Measurements from ENCODE around the gene SNAP91.

The SNAP91 gene

GRCh38 chr6:83601119-83601518, 107.8 kb downstream of the SNAP91 start:
- TF ChIP-seq CTCF (IDR thresholded peaks at IDR 0.05; ENCODE audit: insufficient read depth, low read length, poor library complexity, severe bottlenecking) = no peak

DNA sequence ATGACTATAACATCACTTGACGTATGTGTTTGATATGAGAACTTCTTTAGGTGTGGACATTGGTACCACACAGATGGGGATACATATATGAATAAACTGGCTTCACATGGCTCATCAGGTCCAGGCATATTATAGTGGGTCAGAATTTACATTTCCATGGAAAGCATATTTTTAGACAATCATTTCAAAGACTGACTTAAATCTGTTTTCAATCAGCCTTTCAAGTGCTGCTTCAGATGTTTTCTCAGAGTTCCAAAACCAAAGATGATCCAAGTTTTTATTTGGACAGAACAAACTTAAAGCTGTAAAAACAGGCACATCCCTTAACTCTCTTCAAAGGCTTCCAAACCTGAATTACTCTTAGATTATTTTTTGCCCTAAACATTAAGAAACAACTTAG, 108.4 kb downstream of the SNAP91 start:
- Histone ChIP-seq H3K4me3 (replicated peaks; ENCODE audit: low read depth, low read length) (no peak overlapping the region), H3K27me3 (replicated peaks; ENCODE audit: control insufficient read depth, insufficient read depth, low read length) (no peaks in the 10 kb centered on the region), H3K36me3 (ENCODE audit: control insufficient read depth, insufficient read depth, low read length) (no peaks in the 10 kb centered on the region)
- no peak for DNase-seq (ENCODE audit: extremely low read depth, insufficient read length)
- TF ChIP-seq CTCF (IDR thresholded peaks at IDR 0.05; ENCODE audit: insufficient read depth, low read length, poor library complexity, severe bottlenecking) = no peak

More at GRCh38 chr6:83601119-83601518, 107.8 kb downstream of the SNAP91 start:
- no peak for DNase-seq (ENCODE audit: extremely low read depth, insufficient read length)
- H3K4me3 ChIP-seq (replicated peaks; ENCODE audit: low read depth, low read length) = no peak overlapping the region
- H3K36me3 ChIP-seq (ENCODE audit: control insufficient read depth, insufficient read depth, low read length) = no peaks in the 10 kb centered on the region
- H3K27me3 ChIP-seq (replicated peaks; ENCODE audit: control insufficient read depth, insufficient read depth, low read length) = no peaks in the 10 kb centered on the region

DNA sequence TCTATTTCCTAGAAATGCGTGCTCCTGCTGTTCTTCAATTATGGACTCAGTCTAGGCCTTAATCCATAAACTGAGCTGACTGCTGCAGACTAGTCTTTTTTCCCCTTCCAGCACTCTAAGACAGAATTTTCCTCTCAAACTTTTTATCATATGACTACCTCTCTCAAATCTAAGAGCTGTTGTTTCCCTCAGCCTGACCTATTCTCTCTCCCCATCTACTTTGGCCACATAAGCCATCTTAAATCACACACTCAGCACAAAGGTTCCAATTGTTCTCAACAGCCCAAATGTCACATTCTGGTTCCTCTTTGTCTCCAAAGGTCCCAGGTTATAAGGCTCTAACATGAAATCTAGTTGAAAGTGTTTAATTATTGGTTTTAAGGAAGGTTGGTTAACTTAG, 111.4 kb downstream of the SNAP91 start:
- Histone ChIP-seq H3K4me3 (replicated peaks; ENCODE audit: low read depth, low read length) (no peak overlapping the region), H3K36me3 (ENCODE audit: control insufficient read depth, insufficient read depth, low read length) (no peaks in the 10 kb centered on the region), H3K27me3 (replicated peaks; ENCODE audit: control insufficient read depth, insufficient read depth, low read length) (no peaks in the 10 kb centered on the region)
- no peak for DNase-seq (ENCODE audit: extremely low read depth, insufficient read length)
- no peak for TF ChIP-seq CTCF (IDR thresholded peaks at IDR 0.05; ENCODE audit: insufficient read depth, low read length, poor library complexity, severe bottlenecking)

DNA sequence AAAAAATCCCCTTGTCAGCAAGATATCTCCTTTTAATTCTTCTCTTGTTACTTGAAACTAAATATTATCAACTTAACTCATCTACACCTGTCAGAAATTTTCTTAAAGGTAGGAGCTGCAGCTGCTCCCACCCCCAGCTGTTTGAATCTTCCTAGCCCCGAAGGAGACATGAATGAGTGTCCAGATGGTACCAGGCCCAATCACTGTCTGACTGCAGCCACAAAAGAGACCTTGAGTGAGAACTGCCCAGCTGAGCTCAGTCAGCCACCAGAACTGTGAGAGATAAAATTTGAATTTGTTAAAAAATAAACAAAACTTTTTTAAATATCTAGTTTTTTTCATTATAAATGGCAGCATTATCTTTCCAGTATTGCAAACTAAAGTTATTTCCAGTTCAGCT, 111.8 kb downstream of the SNAP91 start:
- no peak for DNase-seq (ENCODE audit: extremely low read depth, insufficient read length)
- H3K27me3 ChIP-seq (replicated peaks; ENCODE audit: control insufficient read depth, insufficient read depth, low read length) = no peaks in the 10 kb centered on the region
- H3K36me3 ChIP-seq (ENCODE audit: control insufficient read depth, insufficient read depth, low read length) = no peaks in the 10 kb centered on the region
- no peak for TF ChIP-seq CTCF (IDR thresholded peaks at IDR 0.05; ENCODE audit: insufficient read depth, low read length, poor library complexity, severe bottlenecking)
- H3K4me3 ChIP-seq (replicated peaks; ENCODE audit: low read depth, low read length) = no peak overlapping the region

DNA sequence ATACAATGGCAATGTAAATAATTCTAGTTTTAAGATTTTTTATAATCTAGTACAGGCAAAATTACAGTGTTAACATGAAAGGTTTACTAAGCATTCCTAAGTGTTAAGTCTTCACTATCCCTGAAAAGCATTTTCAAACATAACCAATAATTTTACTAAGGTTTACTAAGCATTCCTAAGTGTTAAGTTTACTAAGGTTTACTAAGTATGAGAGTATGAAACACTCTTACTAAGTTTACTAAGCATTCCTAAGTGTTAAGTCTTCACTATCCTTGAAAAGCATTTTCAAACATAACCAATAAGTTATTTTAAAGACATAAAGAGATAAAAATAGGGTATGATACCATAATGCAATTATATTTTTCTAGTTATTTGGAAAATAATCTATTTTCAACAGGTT, 114.0 kb downstream of the SNAP91 start:
- H3K4me3 ChIP-seq (replicated peaks; ENCODE audit: low read depth, low read length) = no peak overlapping the region
- no peak for DNase-seq (ENCODE audit: extremely low read depth, insufficient read length)
- no peak for TF ChIP-seq CTCF (IDR thresholded peaks at IDR 0.05; ENCODE audit: insufficient read depth, low read length, poor library complexity, severe bottlenecking)
- no peaks in the 10 kb centered on the region for H3K36me3 ChIP-seq (ENCODE audit: control insufficient read depth, insufficient read depth, low read length)
- no peaks in the 10 kb centered on the region for H3K27me3 ChIP-seq (replicated peaks; ENCODE audit: control insufficient read depth, insufficient read depth, low read length)

DNA sequence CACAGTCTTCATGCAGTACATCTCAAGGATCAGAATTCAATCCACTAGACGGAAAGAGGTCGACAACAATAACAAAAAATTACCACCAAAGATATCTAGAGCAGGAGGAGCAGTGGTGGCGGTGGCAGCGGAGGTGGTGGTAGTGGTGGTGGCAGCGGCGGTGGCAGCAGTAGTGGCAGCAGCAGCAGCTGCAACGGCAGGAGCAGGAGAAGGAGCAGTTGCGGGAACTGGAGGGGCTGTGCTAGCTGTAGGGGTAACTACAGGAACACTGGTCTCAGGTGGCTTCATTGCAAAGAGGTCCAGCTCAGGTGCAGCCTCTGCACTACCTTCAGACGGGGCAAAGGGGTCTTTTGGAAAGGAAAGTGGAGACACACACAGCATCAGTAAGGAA, 115.5 kb downstream of the SNAP91 start:
- Histone ChIP-seq H3K4me3 (replicated peaks; ENCODE audit: low read depth, low read length) (no peak overlapping the region), H3K27me3 (replicated peaks; ENCODE audit: control insufficient read depth, insufficient read depth, low read length) (no peaks in the 10 kb centered on the region), H3K36me3 (ENCODE audit: control insufficient read depth, insufficient read depth, low read length) (no peaks in the 10 kb centered on the region)
- no peak for TF ChIP-seq CTCF (IDR thresholded peaks at IDR 0.05; ENCODE audit: insufficient read depth, low read length, poor library complexity, severe bottlenecking)
- no peak for DNase-seq (ENCODE audit: extremely low read depth, insufficient read length)
